HCT116 (cell line): ENCODE measurements around the gene PROKR2. TPM values are rescaled to one million over a fixed set of nuclear protein-coding genes. Genes with fewer than 3 reads are reported as not detected.

ENCODE experiments used
- ATAC-seq: fragments of 200-7000 bp; cut with Tn5 transposase; 2 replicates; pipeline ENCODE4 v1.9.1; 2020; ENCODE audit warnings: mild to moderate bottlenecking, moderate library complexity
- BruUV-seq: library from RNA; stranded (reverse); fragments of 400-500 nt; replicated peaks from 2 replicates; lab custom pipeline; 2021; lab: Mats Ljungman, UMichigan
- CTCF ChIA-PET: fragments of 300-600 bp; sonication (Branson Sonifier 250); formaldehyde crosslinking; loops from one replicate; lab custom pipeline; 2021; ENCODE audit warnings: antibody characterized with exemption; lab: Charles Lee
- POLR2A ChIA-PET: fragments of 300-600, 350-600 bp; sonication (Branson Sonifier 250); formaldehyde crosslinking; loops from one replicate; lab custom pipeline; 2021; ENCODE audit warnings: antibody characterized with exemption; lab: Charles Lee
- RAD21 ChIA-PET, 2 experiments: fragments of 300-600 bp; sonication (Branson Sonifier 250); formaldehyde crosslinking; loops; one replicate each; lab custom pipeline; 2023; ENCODE audit warnings: low total read pairs in 2 of 2; ENCODE audit not compliant: uncharacterized antibody in 2 of 2, unreplicated experiment in 2 of 2, low non-redundant PET in 1 of 2; lab: Charles Lee
- DNase-seq: peaks from one replicate; pipeline ENCODE4 v3.0.0-alpha.2; 2010; ENCODE audit warnings: low read depth, low spot score
- H2AFZ ChIP-seq: fragments of 200-600 bp; shearing (Covaris generic), sonication (generic); 2 replicates; pipeline ENCODE4 v1.6.1; 2017; ENCODE audit warnings: low read depth, mixed run types, mixed read lengths, antibody characterized with exemption, low read length; ENCODE audit not compliant: poor library complexity, severe bottlenecking
- H3K27ac ChIP-seq: 2 replicates; pipeline ENCODE4 v1.5.1; 2012; ENCODE audit warnings: low read depth, low read length
- H3K27me3 ChIP-seq: fragments of 200-600 bp; sonication (generic); 2 replicates; pipeline ENCODE4 v1.6.1; 2016; ENCODE audit warnings: mixed run types, low read length, mixed read lengths; ENCODE audit not compliant: insufficient read depth
- H3K36me3 ChIP-seq, 2 experiments: fragments of 200-500 bp in 1 of 2; fragments of 200-600 bp in 1 of 2; sonication (Bioruptor generic) in 1 of 2; sonication (generic) in 1 of 2; 2 replicates each; pipeline versions ENCODE4 v1.5.1 to v1.6.1; 2014 to 2016; ENCODE audit warnings: low read length in 2 of 2, inconsistent platforms in 1 of 2, mixed read lengths in 1 of 2, mixed run types in 1 of 2; ENCODE audit not compliant: insufficient read depth in 2 of 2, control insufficient read depth in 1 of 2
- H3K4me1 ChIP-seq, 2 experiments: fragments of 200-600 bp in 1 of 2; sonication (generic) in 1 of 2; 2 replicates each; pipeline versions ENCODE4 v1.5.1 to v1.6.1; 2012 to 2017; ENCODE audit warnings: low read length in 2 of 2, inconsistent platforms in 1 of 2, mild to moderate bottlenecking in 1 of 2, mixed read lengths in 1 of 2, mixed run types in 1 of 2, moderate library complexity in 1 of 2; ENCODE audit not compliant: insufficient read depth in 2 of 2, control insufficient read depth in 1 of 2
- H3K4me2 ChIP-seq: fragments of 200-600 bp; sonication (generic); 2 replicates; pipeline ENCODE4 v1.6.1; 2017; ENCODE audit warnings: mixed run types, low read length, mixed read lengths
- H3K4me3 ChIP-seq, 2 experiments: fragments of 200-600 bp in 1 of 2; sonication (generic) in 1 of 2; replicated peaks in 1 of 2; 2 replicates each; pipeline ENCODE4 v1.5.1; 2011 to 2016; ENCODE audit warnings: low read length in 2 of 2, control low read depth in 1 of 2, low read depth in 1 of 2, mild to moderate bottlenecking in 1 of 2, mixed read lengths in 1 of 2, mixed run types in 1 of 2
- H3K79me2 ChIP-seq: fragments of 200-600 bp; sonication (generic); 2 replicates; pipeline ENCODE4 v1.6.1; 2017; ENCODE audit warnings: mild to moderate bottlenecking, mixed run types, low read length, moderate library complexity, mixed read lengths; ENCODE audit not compliant: insufficient read depth
- H3K9ac ChIP-seq: fragments of 200-600 bp; sonication (generic); 2 replicates; pipeline ENCODE4 v1.6.1; 2016; ENCODE audit warnings: low read length, mixed read lengths
- H3K9me2 ChIP-seq: fragments of 200-600 bp; sonication (generic), shearing (Covaris generic); 2 replicates; pipeline ENCODE4 v1.6.1; 2017; ENCODE audit warnings: mixed run types, mild to moderate bottlenecking, moderate library complexity; ENCODE audit not compliant: insufficient read depth
- H3K9me3 ChIP-seq, 2 experiments: fragments of 200-500 bp in 1 of 2; fragments of 200-600 bp in 1 of 2; sonication (Bioruptor generic) in 1 of 2; sonication (generic) in 1 of 2; 2 replicates each; pipeline ENCODE4 v1.6.1; 2014 to 2017; ENCODE audit warnings: low read length in 2 of 2, mixed read lengths in 2 of 2, inconsistent platforms in 1 of 2, low read depth in 1 of 2, mild to moderate bottlenecking in 1 of 2, mixed run types in 1 of 2, moderate library complexity in 1 of 2; ENCODE audit not compliant: control insufficient read depth in 1 of 2, insufficient read depth in 1 of 2
- H4K20me1 ChIP-seq: fragments of 200-600 bp; sonication (generic), shearing (Covaris generic); 2 replicates; pipeline ENCODE4 v1.6.1; 2017; ENCODE audit warnings: mixed run types, mild to moderate bottlenecking, moderate library complexity; ENCODE audit not compliant: insufficient read depth
- CBX3 ChIP-seq: IDR thresholded peaks from 2 replicates; pipeline ENCODE4 v1.6.1; 2012; ENCODE audit warnings: low read depth
- EGR1 ChIP-seq: IDR thresholded peaks from 2 replicates; pipeline ENCODE4 v1.6.1; 2012; ENCODE audit warnings: low read depth
- EZH2 ChIP-seq: fragments of 200-600 bp; sonication (generic); IDR thresholded peaks from 2 replicates; pipeline ENCODE4 v1.6.1; 2017; ENCODE audit warnings: antibody characterized with exemption, mixed run types
- FOSL1 ChIP-seq: IDR thresholded peaks from 2 replicates; pipeline ENCODE4 v1.6.1; 2012; ENCODE audit warnings: low read depth
- JUND ChIP-seq: IDR thresholded peaks from 2 replicates; pipeline ENCODE4 v1.6.1; 2012
- POLR2A ChIP-seq: IDR thresholded peaks from 2 replicates; pipeline ENCODE4 v1.7.0; 2011; ENCODE audit warnings: borderline replicate concordance; ENCODE audit not compliant: insufficient read depth, insufficient read length; ENCODE audit errors: extremely low read depth
- SIN3A ChIP-seq: IDR thresholded peaks from 2 replicates; pipeline ENCODE4 v1.6.1; 2012; ENCODE audit warnings: low read depth
- intact Hi-C: fragments of 100-400 bp; cut with micrococcal nuclease; formaldehyde crosslinking; loops from 2 replicates; pipeline ENCODE4 v1.10.0; 2022
- total RNA-seq: library from RNA; stranded (reverse); gene quantifications from one replicate; pipeline ENCODE4 v1.2.1, GENCODE V29; 2021; ENCODE audit not compliant: unreplicated experiment
- TF ChIP-seq, protein P1 (sequence below): IDR thresholded peaks from 2 replicates; pipeline ENCODE4 v1.6.1; 2012
- TF ChIP-seq, protein P2 (sequence below), 3 experiments: fragments of 200-600 bp in 1 of 3; sonication (generic) in 1 of 3; IDR thresholded peaks in 2 of 3; conservative IDR thresholded peaks in 1 of 3; 2 replicates each; pipeline ENCODE4 v1.5.1; 2012 to 2017; ENCODE audit warnings: low read depth in 2 of 3, low read length in 2 of 3, antibody characterized with exemption in 1 of 3, borderline replicate concordance in 1 of 3, control low read depth in 1 of 3, mild to moderate bottlenecking in 1 of 3, mixed read lengths in 1 of 3, mixed run types in 1 of 3, moderate library complexity in 1 of 3; ENCODE audit not compliant: insufficient read depth in 1 of 3
- TF ChIP-seq, protein P3 (sequence below): IDR thresholded peaks from 2 replicates; pipeline ENCODE4 v1.6.1; 2012; ENCODE audit warnings: low read depth

The PROKR2 gene
- total RNA-seq, 1 experiment from 2014 or later, result not detected

- Histone ChIP-seq H3K4me1 (no peaks in the 10 kb centered on the region), H3K36me3 (no peaks in the 10 kb centered on the region), H3K27ac (no peak overlapping the region), H3K9ac (no peak overlapping the region), H3K79me2 (no peaks in the 10 kb centered on the region), H3K9me2 (no peaks in the 10 kb centered on the region), H3K4me3 (no peak overlapping the region), H3K4me2 (no peak overlapping the region), H4K20me1 (no peaks in the 10 kb centered on the region), H2AFZ (no peak overlapping the region), H3K27me3 (0 out of 2 replicates have a peak, but pooled peaks cover 3% of the 10 kb centered on the region), H3K9me3 (no peaks in the 10 kb centered on the region)
- RAD21 ChIA-PET, result no interaction called here
- no TSS peak for BruUV-seq
- POLR2A ChIA-PET, result no interaction called here
- ATAC-seq (no peak), DNase-seq (no peak)
- intact Hi-C loops, result no loop called here
- CTCF ChIA-PET, result no interaction called here
- TF ChIP-seq, protein P1, sequence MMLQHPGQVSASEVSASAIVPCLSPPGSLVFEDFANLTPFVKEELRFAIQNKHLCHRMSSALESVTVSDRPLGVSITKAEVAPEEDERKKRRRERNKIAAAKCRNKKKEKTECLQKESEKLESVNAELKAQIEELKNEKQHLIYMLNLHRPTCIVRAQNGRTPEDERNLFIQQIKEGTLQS, result no peak
- no peak for TF ChIP-seq EZH2
Observed at GRCh38 chr20:5331340-5331739, 14.6 kb upstream of the PROKR2 start.

- intact Hi-C loops, result no loop called here
Observed at GRCh38 chr20:5328268-5328667, 11.5 kb upstream of the PROKR2 start.

More at GRCh38 chr20:5328268-5328667, 11.5 kb upstream of the PROKR2 start:
- no peaks in the 10 kb centered on the region for H3K79me2 ChIP-seq
- H3K9me2 ChIP-seq, result no peaks in the 10 kb centered on the region
- no peaks in the 10 kb centered on the region for H3K9me3 ChIP-seq
- no peak overlapping the region for H2AFZ ChIP-seq
- H3K4me2 ChIP-seq, result no peak overlapping the region
- POLR2A ChIA-PET, result no interaction called here
- CTCF ChIA-PET, result no interaction called here
- H3K36me3 ChIP-seq, result no peaks in the 10 kb centered on the region
- H3K27ac ChIP-seq, result no peak overlapping the region
- no peak for ATAC-seq
- peaks cover 7% of the 10 kb centered on the region; the same call in 1 of the 2 replicates for H3K27me3 ChIP-seq
- TF ChIP-seq, protein P2, sequence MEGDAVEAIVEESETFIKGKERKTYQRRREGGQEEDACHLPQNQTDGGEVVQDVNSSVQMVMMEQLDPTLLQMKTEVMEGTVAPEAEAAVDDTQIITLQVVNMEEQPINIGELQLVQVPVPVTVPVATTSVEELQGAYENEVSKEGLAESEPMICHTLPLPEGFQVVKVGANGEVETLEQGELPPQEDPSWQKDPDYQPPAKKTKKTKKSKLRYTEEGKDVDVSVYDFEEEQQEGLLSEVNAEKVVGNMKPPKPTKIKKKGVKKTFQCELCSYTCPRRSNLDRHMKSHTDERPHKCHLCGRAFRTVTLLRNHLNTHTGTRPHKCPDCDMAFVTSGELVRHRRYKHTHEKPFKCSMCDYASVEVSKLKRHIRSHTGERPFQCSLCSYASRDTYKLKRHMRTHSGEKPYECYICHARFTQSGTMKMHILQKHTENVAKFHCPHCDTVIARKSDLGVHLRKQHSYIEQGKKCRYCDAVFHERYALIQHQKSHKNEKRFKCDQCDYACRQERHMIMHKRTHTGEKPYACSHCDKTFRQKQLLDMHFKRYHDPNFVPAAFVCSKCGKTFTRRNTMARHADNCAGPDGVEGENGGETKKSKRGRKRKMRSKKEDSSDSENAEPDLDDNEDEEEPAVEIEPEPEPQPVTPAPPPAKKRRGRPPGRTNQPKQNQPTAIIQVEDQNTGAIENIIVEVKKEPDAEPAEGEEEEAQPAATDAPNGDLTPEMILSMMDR (IDR thresholded peaks at IDR 0.05 in 2 of 3, conservative IDR thresholded peaks at IDR 0.05 in 1 of 3; ENCODE audit: borderline replicate concordance in 1 of 3, insufficient read depth in 1 of 3, low read depth in 2 of 3, low read length in 2 of 3), result no peak
- TF ChIP-seq, protein P3, sequence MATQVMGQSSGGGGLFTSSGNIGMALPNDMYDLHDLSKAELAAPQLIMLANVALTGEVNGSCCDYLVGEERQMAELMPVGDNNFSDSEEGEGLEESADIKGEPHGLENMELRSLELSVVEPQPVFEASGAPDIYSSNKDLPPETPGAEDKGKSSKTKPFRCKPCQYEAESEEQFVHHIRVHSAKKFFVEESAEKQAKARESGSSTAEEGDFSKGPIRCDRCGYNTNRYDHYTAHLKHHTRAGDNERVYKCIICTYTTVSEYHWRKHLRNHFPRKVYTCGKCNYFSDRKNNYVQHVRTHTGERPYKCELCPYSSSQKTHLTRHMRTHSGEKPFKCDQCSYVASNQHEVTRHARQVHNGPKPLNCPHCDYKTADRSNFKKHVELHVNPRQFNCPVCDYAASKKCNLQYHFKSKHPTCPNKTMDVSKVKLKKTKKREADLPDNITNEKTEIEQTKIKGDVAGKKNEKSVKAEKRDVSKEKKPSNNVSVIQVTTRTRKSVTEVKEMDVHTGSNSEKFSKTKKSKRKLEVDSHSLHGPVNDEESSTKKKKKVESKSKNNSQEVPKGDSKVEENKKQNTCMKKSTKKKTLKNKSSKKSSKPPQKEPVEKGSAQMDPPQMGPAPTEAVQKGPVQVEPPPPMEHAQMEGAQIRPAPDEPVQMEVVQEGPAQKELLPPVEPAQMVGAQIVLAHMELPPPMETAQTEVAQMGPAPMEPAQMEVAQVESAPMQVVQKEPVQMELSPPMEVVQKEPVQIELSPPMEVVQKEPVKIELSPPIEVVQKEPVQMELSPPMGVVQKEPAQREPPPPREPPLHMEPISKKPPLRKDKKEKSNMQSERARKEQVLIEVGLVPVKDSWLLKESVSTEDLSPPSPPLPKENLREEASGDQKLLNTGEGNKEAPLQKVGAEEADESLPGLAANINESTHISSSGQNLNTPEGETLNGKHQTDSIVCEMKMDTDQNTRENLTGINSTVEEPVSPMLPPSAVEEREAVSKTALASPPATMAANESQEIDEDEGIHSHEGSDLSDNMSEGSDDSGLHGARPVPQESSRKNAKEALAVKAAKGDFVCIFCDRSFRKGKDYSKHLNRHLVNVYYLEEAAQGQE, result no peak
- no peak for TF ChIP-seq POLR2A
- TF ChIP-seq, protein P1, result no peak
- TF ChIP-seq CBX3, result no peak
- no peak for TF ChIP-seq FOSL1
- TF ChIP-seq EGR1, result no peak
- no peak for TF ChIP-seq SIN3A
- no peak for TF ChIP-seq JUND
- TF ChIP-seq, all 23 proteins: peak for 0
- no peak overlapping the region for H3K4me3 ChIP-seq
- BruUV-seq, result no TSS peak
- no peaks in the 10 kb centered on the region for H3K4me1 ChIP-seq
- H3K9ac ChIP-seq, result no peak overlapping the region
- RAD21 ChIA-PET, result no interaction called here
- DNase-seq, result no peak
- no peaks in the 10 kb centered on the region for H4K20me1 ChIP-seq
